B cell (primary cell): ENCODE results near the gene RCN2. TPM values are rescaled to one million over a fixed set of nuclear protein-coding genes. Genes with fewer than 3 reads are reported as not detected.

Experiments used
- ATAC-seq: fragments of 200-7000 bp; cut with Tn5 transposase; one replicate; pipeline ENCODE4 v1.10.0; 2021; ENCODE audit warnings: low read depth, mild to moderate bottlenecking, moderate number of reproducible peaks, moderate library complexity
- CTCF ChIA-PET: fragments of 350-600 bp; sonication (Branson Sonifier 250); formaldehyde crosslinking; loops from one replicate; lab custom pipeline; 2021; ENCODE audit warnings: antibody characterized with exemption, inconsistent platforms; lab: Charles Lee
- POLR2A ChIA-PET: fragments of 350-600 bp; sonication (Branson Sonifier 250); formaldehyde crosslinking; loops from one replicate; lab custom pipeline; 2021; ENCODE audit warnings: antibody characterized with exemption; lab: Charles Lee
- DNase-seq: peaks from one replicate; pipeline ENCODE4 v3.0.0; 2013
- H2AFZ ChIP-seq: 2 replicates; pipeline ENCODE4 v1.6.1; 2012; ENCODE audit warnings: mild to moderate bottlenecking, low read depth, low read length; ENCODE audit not compliant: insufficient read depth, poor library complexity, severe bottlenecking
- H3K27ac ChIP-seq, 2 donors: 1 replicate in 1 of 2; 2 replicates in 1 of 2; pipeline ENCODE4 v1.5.1; 2012 to 2013; ENCODE audit warnings: low read length in 2 of 2, mild to moderate bottlenecking in 2 of 2, moderate library complexity in 1 of 2
- H3K27me3 ChIP-seq, 4 experiments: fragments of 200-600 bp in 1 of 4; sonication (generic) in 1 of 4; replicated peaks in 1 of 4; 1 replicate in 2 of 4; 2 replicates in 2 of 4; pipeline versions ENCODE4 v1.6.1 to v1.7.0; 2013 to 2016; ENCODE audit warnings: low read length in 3 of 4, mild to moderate bottlenecking in 2 of 4, mixed read lengths in 1 of 4, moderate library complexity in 1 of 4; ENCODE audit not compliant: insufficient read depth in 4 of 4, control insufficient read depth in 3 of 4; ENCODE audit errors: control extremely low read depth in 1 of 4
- H3K36me3 ChIP-seq, 2 experiments: replicated peaks in 1 of 2; 1 replicate in 1 of 2; 2 replicates in 1 of 2; pipeline versions ENCODE4 v1.6.1 to v1.7.1; 2013; ENCODE audit warnings: low read length in 1 of 2; ENCODE audit not compliant: insufficient read depth in 2 of 2, control insufficient read depth in 1 of 2; ENCODE audit errors: control extremely low read depth in 1 of 2, extremely low read depth in 1 of 2
- H3K4me1 ChIP-seq, 2 donors: fragments of 200-600 bp in 1 of 2; sonication (generic) in 1 of 2; 1 replicate in 1 of 2; 2 replicates in 1 of 2; pipeline versions ENCODE4 v1.5.1 to v1.6.1; 2013 to 2017; ENCODE audit warnings: low read length in 2 of 2; ENCODE audit not compliant: control insufficient read depth in 2 of 2, insufficient read depth in 2 of 2
- H3K4me2 ChIP-seq: replicated peaks from 2 replicates; pipeline ENCODE3; 2012; ENCODE audit warnings: mild to moderate bottlenecking, low read depth, low read length; ENCODE audit not compliant: poor library complexity, severe bottlenecking
- H3K4me3 ChIP-seq, 5 experiments: fragments of 200-600 bp in 1 of 5; sonication (generic) in 1 of 5; 1 replicate in 3 of 5; 2 replicates in 2 of 5; pipeline versions ENCODE4 v1.5.1 to v1.7.0; 2011 to 2016; ENCODE audit warnings: low read length in 4 of 5, mild to moderate bottlenecking in 4 of 5, low read depth in 2 of 5, control low read depth in 1 of 5, moderate library complexity in 1 of 5; ENCODE audit not compliant: insufficient read depth in 1 of 5; ENCODE audit errors: control extremely low read depth in 1 of 5, extremely low read depth in 1 of 5
- H3K79me2 ChIP-seq: fragments of 200-600 bp; sonication (generic); one replicate; pipeline ENCODE4 v1.6.0; 2016; ENCODE audit warnings: low read length; ENCODE audit not compliant: control insufficient read depth, insufficient read depth
- H3K9ac ChIP-seq: fragments of 200-600 bp; sonication (generic); 2 replicates; pipeline ENCODE4 v1.6.1; 2017; ENCODE audit warnings: mild to moderate bottlenecking, low read length, moderate library complexity
- H3K9me3 ChIP-seq, 3 donors: one replicate each; pipeline versions ENCODE4 v1.6.1 to v1.7.1; 2013; ENCODE audit warnings: low read length in 2 of 3; ENCODE audit not compliant: control insufficient read depth in 2 of 3, insufficient read depth in 1 of 3; ENCODE audit errors: control extremely low read depth in 1 of 3
- H4K20me1 ChIP-seq: 2 replicates; pipeline ENCODE4 v1.6.0; 2012; ENCODE audit warnings: mild to moderate bottlenecking, low read length; ENCODE audit not compliant: insufficient read depth, control insufficient read depth, poor library complexity, severe bottlenecking
- H3K27ac Mint-ChIP-seq: one replicate; pipeline ENCODE4 v1.8.0; 2021; ENCODE audit warnings: mixed read lengths
- H3K27me3 Mint-ChIP-seq: one replicate; pipeline ENCODE4 v1.8.0; 2021; ENCODE audit warnings: mixed read lengths
- H3K4me1 Mint-ChIP-seq: one replicate; pipeline ENCODE4 v1.8.0; 2021; ENCODE audit warnings: mixed read lengths
- H3K4me3 Mint-ChIP-seq: one replicate; pipeline ENCODE4 v1.8.0; 2021; ENCODE audit warnings: mixed read lengths
- H3K9me3 Mint-ChIP-seq: one replicate; pipeline ENCODE4 v1.8.0; 2022; ENCODE audit warnings: mixed read lengths; ENCODE audit not compliant: insufficient read depth
- CTCF ChIP-seq: fragments of 200-600 bp; IDR thresholded peaks from one replicate; pipeline ENCODE4 v1.8.0; 2022; ENCODE audit warnings: antibody characterized with exemption, mild to moderate bottlenecking
- EZH2 ChIP-seq: IDR thresholded peaks from 2 replicates; pipeline ENCODE4 v1.6.1; 2012; ENCODE audit warnings: borderline replicate concordance, low read depth, mild to moderate bottlenecking, moderate library complexity, low read length; ENCODE audit not compliant: insufficient read depth, poor library complexity, severe bottlenecking
- WGBS: methylation state at CpG from one replicate; pipeline ENCODE4 v1.1.5; 2013; ENCODE audit warnings: missing lambda C conversion rate; ENCODE audit not compliant: insufficient coverage; 5-methylcytosine and 5-hydroxymethylcytosine counted together
- intact Hi-C: fragments of 100-400 bp; cut with micrococcal nuclease; formaldehyde crosslinking; loops from one replicate; pipeline ENCODE4 v1.10.0; 2022
- polyA plus RNA-seq: library from polyadenylated mRNA; depleted of rRNA; stranded (reverse); fragments of >200 nt; gene quantifications from 2 replicates; pipeline ENCODE4 v1.2.3, GENCODE V29; 2012
- total RNA-seq, 2 donors: library from RNA; stranded (reverse); fragments of 120-200 nt in 1 of 2; gene quantifications; 1 replicate in 1 of 2; 2 replicates in 1 of 2; pipeline versions ENCODE4 v1.2.3 to v1.2.4, GENCODE V29; 2013 to 2022

RCN2 gene
- total and polyA plus RNA-seq, 2 donors (not counting 1 experiment from before 2014, with no cell fraction given) = 16.7 to 27.8 TPM

- Histone ChIP-seq H3K27ac (no peak overlapping the region), H4K20me1 (no peaks in the 10 kb centered on the region), H3K79me2 (no peaks in the 10 kb centered on the region), H3K9ac (no peak overlapping the region), H2AFZ (no peak overlapping the region), H3K4me3 (no peak overlapping the region), H3K27me3 (peaks cover 0 to 10% (median 0%) of the 10 kb centered on the region in 4 experiments), H3K9me3 (peaks cover 0 to 11% (median 0%) of the 10 kb centered on the region in 3 donors), H3K4me2 (no peak overlapping the region), H3K36me3 (no peaks in the 10 kb centered on the region), H3K4me1 (peaks cover 3 to 6% of the 10 kb centered on the region in 2 donors)
- Mint-ChIP-seq H3K27me3 (peaks cover 4% of the 10 kb centered on the region), H3K9me3 (no peaks in the 10 kb centered on the region), H3K4me1 (peaks cover 3% of the 10 kb centered on the region), H3K4me3 (no peak overlapping the region), H3K27ac (no peak overlapping the region)
- POLR2A ChIA-PET = no interaction called here
- ATAC-seq = no peak
- WGBS = 89% methylated on average over 1 of the region's 5 CpGs
- intact Hi-C loops = no loop called here
- TF ChIP-seq EZH2 (no peak), CTCF (no peak)
- DNase-seq = peak; percentile 20
- CTCF ChIA-PET = interaction anchor here (0.8 to 2.2 kb wide), 2 partner anchors 54 to 60 kb away, joined by 4 to 11 read pairs; no protein-coding TSS in a partner anchor
Measured at GRCh38 chr15:76976572-76977270, 45.2 kb downstream of the RCN2 start.
